Endothelial cell of umbilical vein (primary cell): Measurements from ENCODE around the gene CHSY1.

Experiments used
- CTCF ChIP-seq, 2 donors: IDR thresholded peaks; 1 replicate in 1 of 2; 2 replicates in 1 of 2; pipeline ENCODE4 v1.5.1; 2011; ENCODE audit warnings: low read length in 2 of 2, mild to moderate bottlenecking in 2 of 2, moderate library complexity in 2 of 2, control low read depth in 1 of 2, inconsistent platforms in 1 of 2, low read depth in 1 of 2; ENCODE audit not compliant: insufficient read depth in 1 of 2; ENCODE audit errors: extremely low read depth in 1 of 2
- EZH2 ChIP-seq: IDR thresholded peaks from 2 replicates; pipeline ENCODE4 v1.6.1; 2012; ENCODE audit warnings: borderline replicate concordance, low read depth, mild to moderate bottlenecking, moderate library complexity, low read length, inconsistent platforms; ENCODE audit not compliant: severe bottlenecking
- FOS ChIP-seq: IDR thresholded peaks from 2 replicates; pipeline ENCODE4 v1.6.1; 2011; ENCODE audit warnings: mild to moderate bottlenecking, low read length, moderate library complexity, borderline replicate concordance; ENCODE audit not compliant: insufficient read depth
- JUN ChIP-seq: IDR thresholded peaks from 2 replicates; pipeline ENCODE4 v1.6.1; 2011; ENCODE audit warnings: borderline replicate concordance, low read depth; ENCODE audit not compliant: insufficient read length, insufficient read depth
- MAX ChIP-seq: IDR thresholded peaks from 2 replicates; pipeline ENCODE4 v1.6.1; 2011; ENCODE audit not compliant: insufficient read depth, insufficient read length
- POLR2A ChIP-seq: IDR thresholded peaks from 2 replicates; pipeline ENCODE4 v1.6.1; 2012; ENCODE audit warnings: low read depth, mild to moderate bottlenecking, control low read depth, low read length
- POLR2AphosphoS5 ChIP-seq: IDR thresholded peaks from 2 replicates; pipeline ENCODE4 v1.6.1; 2012; ENCODE audit warnings: low read depth, mild to moderate bottlenecking, control low read depth, low read length, moderate library complexity; ENCODE audit not compliant: insufficient read depth

- no peak for TF ChIP-seq CTCF (IDR thresholded peaks at IDR 0.05; ENCODE audit: extremely low read depth in 1 of 2, insufficient read depth in 1 of 2, low read depth in 1 of 2, low read length in 2 of 2)
- no peak for TF ChIP-seq MAX
- TF ChIP-seq POLR2AphosphoS5, result no peak
- TF ChIP-seq POLR2A, result no peak
- TF ChIP-seq EZH2, result no peak
- TF ChIP-seq FOS, result no peak
- TF ChIP-seq JUN, result no peak
These were observed 72.3 kb downstream of the CHSY1 start for GRCh38 chr15:101179341-101180153.
